ENCODE data around the gene CD37.
"Not testable (repeated sequence)": the region's sequence is repeated elsewhere in the genome, so short reads cannot be mapped to it uniquely, and the experiment has no call there.

DNA sequence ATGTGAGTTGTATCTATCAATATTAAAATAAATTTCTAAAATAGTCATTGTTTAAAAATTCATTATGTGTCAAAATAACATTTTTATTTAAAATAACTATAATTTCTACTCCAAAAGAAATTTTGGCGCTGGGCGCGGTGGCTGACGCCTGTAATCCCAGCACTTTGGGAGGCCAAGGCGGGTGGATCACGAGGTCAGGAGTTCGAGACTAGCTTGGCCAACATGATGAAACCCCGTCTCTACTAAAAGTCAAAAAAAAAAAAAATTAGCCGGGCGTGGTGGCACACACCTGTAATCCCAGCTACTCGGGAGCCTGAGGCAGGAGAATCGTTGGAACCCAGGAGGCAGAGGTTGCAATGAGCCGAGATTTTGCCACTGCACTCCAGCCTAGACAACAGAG, 9.4 kb upstream of the CD37 start:
- not testable (repeated sequence) for TF ChIP-seq GATA2 (CRISPR knock-in tag; IDR thresholded peaks at IDR 0.05); CTCF (IDR thresholded peaks at IDR 0.05); NFIC (IDR thresholded peaks at IDR 0.05; ENCODE audit: borderline replicate concordance); EP300 (IDR thresholded peaks at IDR 0.05; ENCODE audit: borderline replicate concordance in 1 of 2, low read depth in 1 of 2, low read length in 1 of 2); RCOR1 (IDR thresholded peaks at IDR 0.05; ENCODE audit: low read length)
- TF ChIP-seq, protein P1, sequence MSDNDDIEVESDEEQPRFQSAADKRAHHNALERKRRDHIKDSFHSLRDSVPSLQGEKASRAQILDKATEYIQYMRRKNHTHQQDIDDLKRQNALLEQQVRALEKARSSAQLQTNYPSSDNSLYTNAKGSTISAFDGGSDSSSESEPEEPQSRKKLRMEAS (IDR thresholded peaks at IDR 0.05; ENCODE audit: low read depth), result not testable (repeated sequence)

Data from SK-N-SH (cell line).